GM19351 (cell line): ENCODE data around the gene NIPBL.
"Not testable (repeated sequence)": the region's sequence is repeated elsewhere in the genome, so short reads cannot be mapped to it uniquely, and the experiment has no call there.

Experiments used
- ATAC-seq: cut with Tn5 transposase; IDR thresholded peaks from one replicate; pipeline ENCODE4 v1.9.1; 2021; ENCODE audit warnings: mild to moderate bottlenecking, moderate library complexity; ENCODE audit not compliant: unreplicated experiment

Gene NIPBL

DNA sequence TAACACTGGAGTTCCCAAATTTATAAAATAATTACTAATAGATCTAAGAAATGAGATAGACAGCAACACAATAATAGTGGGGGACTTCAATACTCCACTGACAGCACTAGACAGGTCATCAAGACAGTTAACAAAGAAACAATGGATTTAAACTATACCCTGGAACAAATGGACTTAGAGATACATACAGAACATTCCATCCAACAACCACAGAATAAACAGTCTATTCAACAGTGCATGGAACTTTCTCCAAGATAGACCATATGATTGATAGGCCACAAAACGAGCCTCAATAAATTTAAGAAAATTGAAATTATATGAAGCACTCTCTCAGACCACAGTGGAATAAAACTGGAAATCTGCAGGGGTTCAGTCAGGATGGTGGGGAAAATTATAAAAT is 209.5 kb downstream of the NIPBL start:
- not testable (repeated sequence) for ATAC-seq

DNA sequence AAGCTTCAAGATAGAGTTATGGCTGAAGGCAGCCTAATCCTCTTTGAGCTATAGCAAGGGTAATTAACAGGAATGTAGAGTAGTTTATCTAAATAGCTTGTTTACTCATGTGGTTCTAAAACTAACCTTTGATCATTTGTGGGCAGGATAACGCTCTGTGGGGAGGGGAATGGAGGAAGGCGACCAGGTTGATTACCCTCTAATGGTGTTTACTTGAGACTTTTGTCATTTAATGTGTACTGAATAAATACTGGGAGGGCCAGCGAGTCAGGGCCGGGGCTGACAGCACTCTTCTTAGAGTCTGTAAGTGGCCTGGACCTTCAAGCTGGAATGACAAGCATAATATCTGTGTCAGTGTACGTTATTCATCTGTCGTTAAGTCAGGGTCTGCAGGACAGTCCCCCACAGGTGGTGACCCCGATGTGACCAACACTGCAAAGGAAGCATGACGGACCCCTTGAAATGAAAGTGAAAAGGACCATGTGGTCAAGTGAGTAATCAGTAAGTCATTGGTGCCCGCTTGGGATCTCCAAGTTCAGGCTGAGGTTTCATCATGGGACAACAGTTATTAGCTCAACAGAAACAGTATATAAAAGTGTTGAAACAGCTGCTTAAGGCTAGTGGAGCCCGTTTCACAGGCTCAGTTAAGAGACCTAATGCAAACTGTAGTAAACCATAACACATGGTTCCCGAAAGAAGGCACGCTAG is 210.1 kb downstream of the NIPBL start:
- no peak for ATAC-seq

DNA sequence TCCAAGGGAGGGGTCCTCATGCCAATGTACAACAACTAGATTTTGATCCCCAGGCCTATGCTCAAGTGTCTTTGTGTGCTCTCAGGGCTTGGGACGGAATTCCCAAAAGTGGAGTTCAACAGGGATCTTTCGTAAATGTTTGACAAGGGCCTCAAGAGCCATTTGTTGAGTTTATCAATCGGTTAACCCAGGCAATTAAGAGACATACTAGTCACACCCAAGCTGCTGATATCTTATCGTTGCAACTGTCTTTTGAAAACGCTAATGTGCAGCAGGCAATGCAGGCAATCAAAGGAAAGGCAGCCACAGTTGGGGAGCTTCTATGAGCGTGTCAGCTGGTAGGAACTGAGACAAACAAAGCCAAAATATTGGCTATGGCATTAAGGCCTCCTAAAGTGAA is 211.4 kb downstream of the NIPBL start:
- ATAC-seq = no peak

DNA sequence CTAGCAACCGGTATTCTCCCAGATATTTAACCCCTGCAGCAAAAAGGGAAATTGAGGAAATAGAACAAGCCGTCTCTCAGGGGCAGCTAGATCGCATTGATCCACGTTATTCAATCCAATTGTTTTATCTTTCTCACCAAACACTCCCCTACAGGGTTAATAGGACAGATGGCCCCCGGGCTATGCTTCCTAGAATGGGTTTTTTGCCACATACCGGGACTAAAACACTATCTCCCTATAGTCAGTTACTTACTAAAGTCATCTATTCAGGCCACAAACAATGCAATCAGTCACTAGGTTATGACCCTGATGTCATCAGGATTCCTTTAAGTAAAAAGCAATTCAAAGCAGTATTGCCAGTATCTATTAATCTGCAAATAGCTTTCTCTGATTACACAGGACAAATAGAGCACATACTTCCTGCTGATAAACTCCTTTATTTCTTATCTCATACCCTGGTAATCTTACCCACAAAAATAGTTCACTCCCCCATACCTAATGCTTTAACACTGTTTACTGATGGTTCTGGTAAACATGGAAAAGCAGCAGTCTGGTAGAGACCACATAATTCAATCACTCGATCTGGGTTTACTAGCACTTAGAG is 213.7 kb downstream of the NIPBL start:
- no peak for ATAC-seq

DNA sequence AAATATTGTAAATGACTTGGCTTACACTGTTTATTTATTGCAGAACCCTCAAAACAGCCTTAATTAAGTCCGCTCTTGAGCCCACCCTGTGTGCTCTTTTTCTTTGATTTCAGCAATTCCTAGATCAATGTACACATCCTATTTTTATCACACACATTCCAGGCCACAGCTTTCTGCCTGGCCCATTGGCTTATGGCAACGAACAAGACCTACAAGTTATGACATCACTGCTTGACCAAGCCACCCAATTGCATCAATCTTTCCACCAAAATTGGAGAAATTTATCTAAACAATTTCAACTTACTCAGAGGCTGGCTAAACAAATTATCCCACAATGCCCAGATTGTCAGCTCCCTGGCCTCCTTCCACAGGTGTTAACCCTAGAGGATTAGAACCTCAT is 214.2 kb downstream of the NIPBL start:
- ATAC-seq = no peak

- not testable (repeated sequence) for ATAC-seq
These were observed 217.2 kb downstream of the NIPBL start for GRCh38 chr5:37093795-37094194.

DNA sequence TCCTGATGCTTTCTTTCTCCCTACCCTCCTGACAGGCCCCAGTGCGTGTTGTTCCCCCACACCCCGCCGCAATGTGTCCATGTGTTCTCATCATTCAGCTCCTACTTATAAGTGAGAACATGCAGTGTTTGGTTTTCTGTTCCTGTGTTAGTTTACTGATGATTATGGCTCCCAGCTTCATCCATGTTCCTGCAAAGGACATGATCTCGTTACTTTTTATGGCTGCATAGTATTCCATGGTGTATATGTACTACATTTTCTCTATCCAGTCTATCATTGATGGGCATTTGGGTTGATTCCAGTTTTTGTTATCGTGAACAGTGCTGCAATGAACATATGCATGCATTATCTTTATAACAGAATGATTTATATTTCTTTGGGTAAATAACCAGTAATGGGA is 222.7 kb downstream of the NIPBL start:
- not testable (repeated sequence) for ATAC-seq

GRCh38 chr5:37103302-37103701 is 226.7 kb downstream of the NIPBL start:
- ATAC-seq = no peak

- ATAC-seq = no peak
These were observed 232.8 kb downstream of the NIPBL start for GRCh38 chr5:37109338-37109737.

GRCh38 chr5:37110135-37110534 is 233.6 kb downstream of the NIPBL start:
- ATAC-seq = no peak

- peak; percentile 88 for ATAC-seq
These were observed 235.1 kb downstream of the NIPBL start for GRCh38 chr5:37111426-37112382.

DNA sequence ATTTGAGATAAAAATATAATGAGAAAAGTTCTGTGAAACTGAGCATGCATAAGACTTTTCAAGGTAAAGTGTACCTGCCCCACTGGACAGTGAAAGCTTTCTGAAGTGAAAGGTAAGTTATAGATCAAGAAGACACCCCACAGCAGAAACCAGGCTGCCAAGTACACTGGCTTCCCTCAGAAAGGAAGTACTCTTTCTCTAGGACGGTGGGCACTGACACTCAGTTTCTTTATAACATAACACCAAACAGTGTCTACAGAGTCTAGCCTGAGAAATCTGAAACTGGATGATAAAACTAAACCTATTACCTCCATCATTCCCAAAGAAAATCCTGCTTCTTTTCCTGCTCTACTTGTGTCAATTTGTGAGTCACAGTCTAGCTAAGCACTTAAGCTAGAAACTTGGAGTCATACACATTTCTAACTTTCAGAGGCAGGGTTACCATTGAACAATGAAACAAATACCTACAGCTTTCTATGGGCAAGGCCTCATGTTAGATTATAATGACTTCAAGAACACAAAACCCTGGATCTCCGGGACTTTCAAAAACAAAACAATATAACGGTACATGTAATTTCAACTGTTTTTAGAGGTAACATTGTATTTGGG is 235.9 kb downstream of the NIPBL start:
- ATAC-seq = no peak
